ENCODE measurements around the gene ATG9A. TPM values are rescaled to one million over a fixed set of nuclear protein-coding genes. Genes with fewer than 3 reads are reported as not detected.
A peak's percentile ranks its signal among the peaks of the same experiment; 100 is the strongest.

Gene ATG9A
- total RNA-seq, 1 donor from 2014 or later = 52.9 TPM

DNA sequence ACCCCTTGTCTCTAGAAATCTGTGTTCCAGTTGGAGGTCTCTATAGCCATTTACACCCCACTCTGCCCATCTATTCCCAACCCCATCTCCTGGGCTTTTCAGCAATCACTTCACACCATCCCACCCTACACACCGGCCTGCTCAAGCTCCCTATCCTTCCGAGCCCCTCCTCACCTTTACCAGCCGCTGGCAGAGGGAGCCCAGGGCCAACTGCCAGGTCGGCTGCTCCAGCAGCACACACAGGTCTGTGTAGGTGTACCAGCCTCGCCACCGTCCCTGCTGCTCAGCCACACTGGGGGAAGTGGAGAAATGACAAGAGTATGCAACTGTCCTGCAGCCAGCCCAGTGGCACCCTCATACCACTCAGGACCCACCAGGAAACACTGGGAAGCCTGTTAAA is 56.3 kb downstream of the ATG9A start:
- H3K27me3 Mint-ChIP-seq = no peaks in the 10 kb centered on the region
- H3K36me3 Mint-ChIP-seq = peaks cover 10% of the 10 kb centered on the region
- H3K4me1 Mint-ChIP-seq (ENCODE audit: unreplicated experiment) = peaks cover 7% of the 10 kb centered on the region
- TF ChIP-seq, protein P1, sequence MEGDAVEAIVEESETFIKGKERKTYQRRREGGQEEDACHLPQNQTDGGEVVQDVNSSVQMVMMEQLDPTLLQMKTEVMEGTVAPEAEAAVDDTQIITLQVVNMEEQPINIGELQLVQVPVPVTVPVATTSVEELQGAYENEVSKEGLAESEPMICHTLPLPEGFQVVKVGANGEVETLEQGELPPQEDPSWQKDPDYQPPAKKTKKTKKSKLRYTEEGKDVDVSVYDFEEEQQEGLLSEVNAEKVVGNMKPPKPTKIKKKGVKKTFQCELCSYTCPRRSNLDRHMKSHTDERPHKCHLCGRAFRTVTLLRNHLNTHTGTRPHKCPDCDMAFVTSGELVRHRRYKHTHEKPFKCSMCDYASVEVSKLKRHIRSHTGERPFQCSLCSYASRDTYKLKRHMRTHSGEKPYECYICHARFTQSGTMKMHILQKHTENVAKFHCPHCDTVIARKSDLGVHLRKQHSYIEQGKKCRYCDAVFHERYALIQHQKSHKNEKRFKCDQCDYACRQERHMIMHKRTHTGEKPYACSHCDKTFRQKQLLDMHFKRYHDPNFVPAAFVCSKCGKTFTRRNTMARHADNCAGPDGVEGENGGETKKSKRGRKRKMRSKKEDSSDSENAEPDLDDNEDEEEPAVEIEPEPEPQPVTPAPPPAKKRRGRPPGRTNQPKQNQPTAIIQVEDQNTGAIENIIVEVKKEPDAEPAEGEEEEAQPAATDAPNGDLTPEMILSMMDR (conservative IDR thresholded peaks at IDR 0.05) = no peak
- H3K27ac Mint-ChIP-seq = no peak overlapping the region
- no peak overlapping the region for H3K4me3 Mint-ChIP-seq
- DNase-seq (ENCODE audit: extremely low spot score, unreplicated experiment) = no peak
- no peaks in the 10 kb centered on the region for H3K9me3 Mint-ChIP-seq

DNA sequence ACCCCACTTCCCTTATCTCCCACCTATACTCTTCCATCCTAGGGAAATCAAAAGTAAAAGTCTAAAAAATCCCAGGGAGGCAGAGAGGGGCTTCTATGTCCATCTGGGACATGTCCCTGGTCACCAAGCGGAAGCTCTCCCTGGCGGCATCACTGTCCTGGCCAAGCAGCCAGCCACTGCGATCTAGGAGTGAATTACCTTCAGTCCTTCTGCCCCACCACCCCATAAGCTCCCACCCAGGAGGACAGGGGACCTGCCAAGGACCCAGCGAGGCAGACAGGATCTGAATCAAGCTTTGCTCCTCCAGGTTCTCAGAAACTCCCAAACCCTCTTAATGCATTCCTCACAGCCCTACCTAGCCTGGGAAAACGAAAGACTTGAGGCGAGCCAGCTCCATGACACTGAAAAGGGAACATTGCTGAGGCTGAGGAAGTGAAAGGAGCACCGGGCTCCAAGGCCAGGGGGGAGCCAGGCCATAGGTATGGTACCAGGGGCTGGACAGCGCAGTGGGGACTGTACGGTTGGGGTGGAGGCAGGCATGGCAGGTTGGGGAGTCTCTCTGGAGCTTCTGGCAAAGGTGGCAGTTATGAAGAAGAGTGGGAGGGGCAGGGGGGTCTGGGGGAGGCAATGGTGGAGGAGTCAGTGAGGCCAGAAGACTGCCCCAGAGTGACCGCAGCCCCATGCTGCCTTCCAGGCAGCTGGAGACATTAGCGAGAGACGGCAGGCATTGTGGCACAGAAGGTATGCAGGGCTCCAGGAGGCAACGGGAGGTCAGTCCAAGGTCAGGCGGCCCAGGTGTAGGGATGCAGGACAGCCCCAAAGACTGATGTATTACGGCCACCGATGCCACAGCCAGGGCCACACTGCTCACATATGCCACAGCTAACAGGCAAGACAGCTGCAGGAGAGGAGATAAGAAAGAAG is 56.9 kb downstream of the ATG9A start:
- no peaks in the 10 kb centered on the region for H3K27me3 Mint-ChIP-seq
- no peak overlapping the region for H3K27ac Mint-ChIP-seq
- TF ChIP-seq, protein P1 (conservative IDR thresholded peaks at IDR 0.05) = no peak
- peaks cover 5% of the 10 kb centered on the region for H3K4me1 Mint-ChIP-seq (ENCODE audit: unreplicated experiment)
- H3K9me3 Mint-ChIP-seq = no peaks in the 10 kb centered on the region
- no peak for DNase-seq (ENCODE audit: extremely low spot score, unreplicated experiment)
- H3K36me3 Mint-ChIP-seq = peaks cover 10% of the 10 kb centered on the region
- H3K4me3 Mint-ChIP-seq = no peak overlapping the region

DNA sequence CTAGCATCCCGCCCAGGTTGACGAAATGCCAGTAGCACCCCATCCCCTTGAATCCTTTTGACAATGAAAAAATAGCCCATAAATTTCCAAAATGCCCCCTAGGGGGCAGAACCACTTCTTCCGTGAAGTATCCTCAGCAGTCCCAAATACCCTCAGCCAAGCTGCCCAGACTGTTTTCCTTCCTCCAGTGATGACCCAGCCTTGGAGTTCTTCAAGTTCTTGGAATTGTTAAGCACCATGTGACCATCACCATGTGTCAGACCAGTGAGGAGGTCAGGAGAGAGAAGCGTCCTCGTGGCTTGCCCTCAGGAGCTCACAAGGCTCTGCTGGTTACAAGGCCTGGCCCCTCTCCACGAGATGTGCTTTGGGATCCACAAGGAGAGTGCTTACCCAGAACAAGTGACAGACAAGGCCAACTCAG is 58.2 kb downstream of the ATG9A start:
- Mint-ChIP-seq H3K27ac (peak overlapping the region; percentile 41), H3K9me3 (no peaks in the 10 kb centered on the region), H3K4me1 (ENCODE audit: unreplicated experiment) (no peaks in the 10 kb centered on the region), H3K36me3 (peaks cover 10% of the 10 kb centered on the region), H3K27me3 (no peaks in the 10 kb centered on the region), H3K4me3 (no peak overlapping the region)
- TF ChIP-seq, protein P1 (conservative IDR thresholded peaks at IDR 0.05) = peak; percentile 79
- no peak for DNase-seq (ENCODE audit: extremely low spot score, unreplicated experiment)

DNA sequence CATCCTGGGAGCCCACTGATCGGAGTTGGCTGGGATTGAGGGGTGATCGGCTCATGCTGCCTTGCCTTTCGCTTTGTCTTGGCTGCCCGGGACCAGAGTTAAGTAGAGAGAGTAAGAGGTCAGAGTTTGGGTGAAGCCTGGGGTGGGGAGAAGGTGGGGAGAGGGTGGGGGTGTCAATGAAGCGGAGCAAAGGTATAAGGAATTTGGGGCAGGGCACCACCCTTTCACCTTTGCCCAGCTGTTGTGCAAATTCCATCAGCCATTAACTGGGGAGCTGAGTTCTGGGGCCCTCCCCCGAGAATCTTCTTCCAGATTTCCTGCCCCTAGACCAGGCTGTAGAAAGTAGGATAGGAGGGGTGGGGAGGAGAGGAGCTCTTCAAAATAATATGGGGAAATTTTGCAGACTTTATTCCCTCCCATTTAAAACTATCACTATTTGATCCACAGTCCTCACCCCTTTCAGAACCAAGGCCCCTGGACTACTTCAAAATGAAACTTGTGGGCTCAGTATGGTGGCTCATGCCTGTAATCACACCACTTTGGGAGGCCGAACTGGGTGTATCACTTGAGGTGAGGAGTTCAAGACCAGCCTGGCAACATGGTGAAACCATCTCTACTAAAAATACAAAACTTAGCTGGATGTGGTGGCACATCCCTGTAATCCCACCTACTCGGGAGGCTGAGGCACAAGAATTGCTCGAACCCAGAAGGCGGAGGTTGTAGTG is 59.3 kb downstream of the ATG9A start, which contains the start of gene SLC23A3:
Gene SLC23A3 (minus strand): TSS at position 100 of the 725 bp plus-strand sequence. CDS start 45 bp downstream, at position 55.
- Mint-ChIP-seq H3K27me3 (no peaks in the 10 kb centered on the region), H3K9me3 (no peaks in the 10 kb centered on the region), H3K4me1 (ENCODE audit: unreplicated experiment) (no peaks in the 10 kb centered on the region), H3K36me3 (peaks cover 10% of the 10 kb centered on the region), H3K4me3 (no peak within 1 kb of the TSS), H3K27ac (no peak within 1 kb of the TSS)
- DNase-seq (ENCODE audit: extremely low spot score, unreplicated experiment) = no peak
- TF ChIP-seq, protein P1 (conservative IDR thresholded peaks at IDR 0.05) = no peak

Other genes starting within 250 kb of the ATG9A start
- gene FEV, start 244.5 kb downstream of the ATG9A start, total RNA-seq (ENCODE audit: low replicate concordance) = 12.5 and 51.1 TPM in 2 replicates
- 77.3 and 179 TPM in 2 replicates for gene CRYBA2, start 236.2 kb downstream of the ATG9A start, total RNA-seq (ENCODE audit: low replicate concordance)
- 0.29 and 2.1 TPM in 2 replicates for gene CFAP65, start 188.1 kb downstream of the ATG9A start, total RNA-seq (ENCODE audit: low replicate concordance)
- gene IHH, start 168.7 kb downstream of the ATG9A start, total RNA-seq (ENCODE audit: low replicate concordance) = 10.8 and 13.8 TPM in 2 replicates
- 17.9 and 19.6 TPM in 2 replicates for gene NHEJ1, start 68.8 kb downstream of the ATG9A start, total RNA-seq (ENCODE audit: low replicate concordance)
- gene SLC23A3, start 59.6 kb downstream of the ATG9A start, total RNA-seq (ENCODE audit: low replicate concordance) = 5.5 and 6.1 TPM in 2 replicates
- 37.8 and 54.0 TPM in 2 replicates for gene CNPPD1, start 52.7 kb downstream of the ATG9A start, total RNA-seq (ENCODE audit: low replicate concordance)
- gene RETREG2, start 51.4 kb downstream of the ATG9A start, total RNA-seq (ENCODE audit: low replicate concordance) = 86.2 and 88.7 TPM in 2 replicates
- 25.9 and 28.2 TPM in 2 replicates for gene ZFAND2B, start 22.9 kb downstream of the ATG9A start, total RNA-seq (ENCODE audit: low replicate concordance)
- gene ABCB6, start 10.7 kb downstream of the ATG9A start, total RNA-seq (ENCODE audit: low replicate concordance) = 40.4 and 70.7 TPM in 2 replicates
- 58.7 and 58.8 TPM in 2 replicates for gene ANKZF1, start 170 bp upstream of the ATG9A start, total RNA-seq (ENCODE audit: low replicate concordance)
- gene GLB1L, start 15.8 kb upstream of the ATG9A start, total RNA-seq (ENCODE audit: low replicate concordance) = 4.4 and 16.1 TPM in 2 replicates
- gene STK16, start 15.8 kb upstream of the ATG9A start, total RNA-seq (ENCODE audit: low replicate concordance) = 34.2 and 37.5 TPM in 2 replicates
- gene TUBA4B, start 23.6 kb upstream of the ATG9A start, total RNA-seq (ENCODE audit: low replicate concordance) = not detected in 2 replicates
- 25.4 and 81.1 TPM in 2 replicates for gene TUBA4A, start 24.3 kb upstream of the ATG9A start, total RNA-seq (ENCODE audit: low replicate concordance)
- gene DNAJB2, start 49.7 kb upstream of the ATG9A start, total RNA-seq (ENCODE audit: low replicate concordance) = 68.5 and 109 TPM in 2 replicates
- gene PTPRN, start 79.8 kb upstream of the ATG9A start, total RNA-seq (ENCODE audit: low replicate concordance) = 17.5 and 35.6 TPM in 2 replicates
- gene RESP18, start 103.1 kb upstream of the ATG9A start, total RNA-seq (ENCODE audit: low replicate concordance) = not detected in 2 replicates
- gene DNPEP, start 158.3 kb upstream of the ATG9A start, total RNA-seq (ENCODE audit: low replicate concordance) = 54.1 and 56.1 TPM in 2 replicates
- 1.4 and 9.3 TPM in 2 replicates for gene DES, start 188.7 kb upstream of the ATG9A start, total RNA-seq (ENCODE audit: low replicate concordance)
- gene SPEG, start 205.2 kb upstream of the ATG9A start, total RNA-seq (ENCODE audit: low replicate concordance) = 11.5 and 49.4 TPM in 2 replicates

Data from type B pancreatic cell (in vitro differentiated cells).